Endodermal cell (in vitro differentiated cells): ENCODE results near the gene THSD7A. TPM values are rescaled to one million over a fixed set of nuclear protein-coding genes. Genes with fewer than 3 reads are reported as not detected.
A peak's percentile ranks its signal among the peaks of the same experiment; 100 is the strongest.

ENCODE experiments used
- DNase-seq: peaks from one replicate; pipeline ENCODE4 v3.0.0-alpha.2; 2017
- H3K27ac ChIP-seq: 2 replicates; pipeline ENCODE4 v1.5.1; 2013; ENCODE audit warnings: mild to moderate bottlenecking, low read depth, low read length, moderate library complexity
- H3K27me3 ChIP-seq: 2 replicates; pipeline ENCODE4 v1.6.1; 2013; ENCODE audit warnings: mild to moderate bottlenecking, low read length, moderate library complexity; ENCODE audit not compliant: insufficient read depth, control insufficient read depth, poor library complexity, severe bottlenecking
- H3K36me3 ChIP-seq: 2 replicates; pipeline ENCODE4 v1.7.0; 2013; ENCODE audit warnings: mild to moderate bottlenecking, low read length, moderate library complexity; ENCODE audit not compliant: control insufficient read depth, insufficient read depth
- H3K4me1 ChIP-seq: one replicate; pipeline ENCODE4 v1.7.0; 2013; ENCODE audit warnings: low read length; ENCODE audit not compliant: control insufficient read depth, insufficient read depth
- H3K4me3 ChIP-seq: 2 replicates; pipeline ENCODE4 v1.5.1; 2013; ENCODE audit warnings: mild to moderate bottlenecking, low read length, moderate library complexity
- H3K9ac ChIP-seq: 2 replicates; pipeline ENCODE4 v1.6.1; 2013; ENCODE audit warnings: mild to moderate bottlenecking, low read length, moderate library complexity; ENCODE audit not compliant: poor library complexity, severe bottlenecking; ENCODE audit errors: extremely low read depth
- H3K9me3 ChIP-seq: 2 replicates; pipeline ENCODE4 v1.6.1; 2013; ENCODE audit warnings: mild to moderate bottlenecking, low read length, moderate library complexity; ENCODE audit not compliant: control insufficient read depth
- H3K27ac Mint-ChIP-seq: 2 replicates; pipeline ENCODE4 v1.8.0; 2020; ENCODE audit warnings: mixed read lengths
- H3K27me3 Mint-ChIP-seq: 2 replicates; pipeline ENCODE4 v1.8.0; 2021; ENCODE audit warnings: mild to moderate bottlenecking, mixed read lengths; ENCODE audit not compliant: insufficient read depth
- H3K36me3 Mint-ChIP-seq: 2 replicates; pipeline ENCODE4 v1.8.0; 2020; ENCODE audit warnings: low read depth, mixed read lengths
- H3K4me1 Mint-ChIP-seq: 2 replicates; pipeline ENCODE4 v1.8.0; 2020; ENCODE audit warnings: mixed read lengths
- H3K4me3 Mint-ChIP-seq: 2 replicates; pipeline ENCODE4 v1.8.0; 2020; ENCODE audit warnings: mild to moderate bottlenecking, moderate library complexity, mixed read lengths
- H3K9me3 Mint-ChIP-seq: 2 replicates; pipeline ENCODE4 v1.8.0; 2020; ENCODE audit warnings: mild to moderate bottlenecking, mixed read lengths
- CTCF ChIP-seq: fragments of 200-600 bp; sonication (generic); conservative IDR thresholded peaks from 2 replicates; pipeline ENCODE4 v1.5.0; 2021; ENCODE audit warnings: antibody characterized with exemption, mild to moderate bottlenecking
- WGBS, 2 experiments: methylation state at CpG; one replicate each; pipeline versions ENCODE4 v1.1.5 to v1.1.7; 2013; ENCODE audit warnings: missing lambda C conversion rate in 2 of 2, mixed read lengths in 1 of 2; ENCODE audit not compliant: insufficient coverage in 1 of 2, insufficient read length in 1 of 2; 5-methylcytosine and 5-hydroxymethylcytosine counted together
- total RNA-seq, 2 donors: library from RNA; stranded (reverse); fragmentation: NEBNext Ultra II Directional in 1 of 2; extraction: Animal tissue kit (Norgen Biotek cat#: 25700) in 1 of 2; gene quantifications; 2 replicates in 1 of 2; 3 replicates in 1 of 2; pipeline ENCODE4 v1.2.1, GENCODE V29; 2021

Gene THSD7A
- total RNA-seq, 2 donors from 2014 or later: 0.73 to 1.3 TPM

- H3K36me3 Mint-ChIP-seq: no peaks in the 10 kb centered on the region
- H3K9me3 Mint-ChIP-seq: no peaks in the 10 kb centered on the region
- peaks cover 7% of the 10 kb centered on the region for H3K27me3 Mint-ChIP-seq
- Histone ChIP-seq H3K27ac (no peak overlapping the region), H3K27me3 (no peaks in the 10 kb centered on the region), H3K36me3 (no peaks in the 10 kb centered on the region), H3K9ac (no peak overlapping the region), H3K4me3 (no peak overlapping the region), H3K4me1 (peaks cover 3% of the 10 kb centered on the region), H3K9me3 (no peaks in the 10 kb centered on the region)
- peaks cover 6% of the 10 kb centered on the region for H3K4me1 Mint-ChIP-seq
- no peak overlapping the region for H3K4me3 Mint-ChIP-seq
- DNase-seq: no peak
- H3K27ac Mint-ChIP-seq: no peak overlapping the region
- no peak for TF ChIP-seq CTCF
Measured at GRCh38 chr7:11343136-11343535, 488.9 kb downstream of the THSD7A start.

- Mint-ChIP-seq H3K27ac (no peak overlapping the region), H3K27me3 (peaks cover 7% of the 10 kb centered on the region), H3K4me1 (peaks cover 6% of the 10 kb centered on the region), H3K9me3 (no peaks in the 10 kb centered on the region), H3K36me3 (no peaks in the 10 kb centered on the region), H3K4me3 (no peak overlapping the region)
- TF ChIP-seq CTCF: peak; percentile 66
- Histone ChIP-seq H3K4me3 (no peak overlapping the region), H3K27ac (no peak overlapping the region), H3K9ac (no peak overlapping the region), H3K36me3 (no peaks in the 10 kb centered on the region), H3K27me3 (no peaks in the 10 kb centered on the region), H3K4me1 (peaks cover 3% of the 10 kb centered on the region), H3K9me3 (no peaks in the 10 kb centered on the region)
- no peak for DNase-seq
- WGBS, 2 experiments: 39 to 60% methylated on average over 3 of the region's 4 CpGs
Measured at GRCh38 chr7:11341285-11341944, 490.6 kb downstream of the THSD7A start.

GRCh38 chr7:11336432-11336831, 495.6 kb downstream of the THSD7A start:
- peaks cover 4% of the 10 kb centered on the region for H3K4me1 Mint-ChIP-seq
- H3K36me3 Mint-ChIP-seq: no peaks in the 10 kb centered on the region
- no peaks in the 10 kb centered on the region for H3K9me3 ChIP-seq
- DNase-seq: no peak
- H3K27ac ChIP-seq: no peak overlapping the region
- H3K27ac Mint-ChIP-seq: no peak overlapping the region
- 58 to 100% methylated on average over 1 to 2 of the region's 2 CpGs for WGBS, 2 experiments
- no peak for TF ChIP-seq CTCF
- H3K9ac ChIP-seq: no peak overlapping the region
- H3K4me1 ChIP-seq: peaks cover 3% of the 10 kb centered on the region
- peaks cover 3% of the 10 kb centered on the region for H3K27me3 Mint-ChIP-seq
- H3K36me3 ChIP-seq: no peaks in the 10 kb centered on the region
- no peak overlapping the region for H3K4me3 ChIP-seq
- H3K27me3 ChIP-seq: no peaks in the 10 kb centered on the region
- no peaks in the 10 kb centered on the region for H3K9me3 Mint-ChIP-seq
- no peak overlapping the region for H3K4me3 Mint-ChIP-seq
